Osteoblast (primary cell): ENCODE data around the gene TMEM129. TPM values are rescaled to one million over a fixed set of nuclear protein-coding genes. Genes with fewer than 3 reads are reported as not detected.

Source experiments
- DNase-seq: peaks from one replicate; pipeline ENCODE4 v3.0.0; 2011; ENCODE audit warnings: low spot score, mixed read lengths; ENCODE audit not compliant: insufficient read length; ENCODE audit errors: missing footprints
- H2AFZ ChIP-seq: 2 replicates; pipeline ENCODE4 v1.6.0; 2011; ENCODE audit warnings: mild to moderate bottlenecking, low read length
- H3K27ac ChIP-seq: 2 replicates; pipeline ENCODE4 v1.5.1; 2011; ENCODE audit warnings: mild to moderate bottlenecking, low read depth, low read length, moderate library complexity
- H3K27me3 ChIP-seq: 2 replicates; pipeline ENCODE4 v1.6.0; 2012; ENCODE audit warnings: mild to moderate bottlenecking, control low read depth, inconsistent platforms, low read length, moderate library complexity; ENCODE audit not compliant: insufficient read depth
- H3K36me3 ChIP-seq: 2 replicates; pipeline ENCODE4 v1.5.1; 2011; ENCODE audit warnings: mild to moderate bottlenecking, low read length, control low read depth, moderate library complexity; ENCODE audit not compliant: insufficient read depth
- H3K4me1 ChIP-seq: 2 replicates; pipeline ENCODE4 v1.5.1; 2011; ENCODE audit warnings: mild to moderate bottlenecking, low read length, control low read depth, moderate library complexity; ENCODE audit not compliant: insufficient read depth
- H3K4me2 ChIP-seq: 2 replicates; pipeline ENCODE4 v1.6.0; 2011; ENCODE audit warnings: mild to moderate bottlenecking, low read length; ENCODE audit not compliant: insufficient read depth
- H3K4me3 ChIP-seq: fragments of 200-600 bp; sonication (generic); 3 replicates; pipeline ENCODE4 v1.5.1; 2012; ENCODE audit warnings: mild to moderate bottlenecking, low read length, inconsistent platforms; ENCODE audit not compliant: insufficient read depth
- H3K79me2 ChIP-seq: 2 replicates; pipeline ENCODE4 v1.6.0; 2012; ENCODE audit warnings: mild to moderate bottlenecking, low read length, control low read depth, inconsistent platforms; ENCODE audit not compliant: insufficient read depth
- H3K9me3 ChIP-seq: 2 replicates; pipeline ENCODE4 v1.5.1; 2011; ENCODE audit warnings: low read depth, low read length, control low read depth
- H4K20me1 ChIP-seq: 2 replicates; pipeline ENCODE4 v1.6.0; 2012; ENCODE audit warnings: mild to moderate bottlenecking, low read length, control low read depth; ENCODE audit not compliant: insufficient read depth
- total RNA-seq: library from RNA; depleted of rRNA; stranded (reverse); fragments of >200 nt; gene quantifications from 2 replicates; pipeline ENCODE4 v1.2.3, GENCODE V29; 2012
- TF ChIP-seq, protein P1 (sequence below): IDR thresholded peaks from 2 replicates; pipeline ENCODE4 v1.5.1; 2011; ENCODE audit warnings: mild to moderate bottlenecking, low read depth, low read length, moderate library complexity; ENCODE audit errors: extremely low read depth

The TMEM129 gene
- total RNA-seq, 1 donor = 38.0 TPM

DNA sequence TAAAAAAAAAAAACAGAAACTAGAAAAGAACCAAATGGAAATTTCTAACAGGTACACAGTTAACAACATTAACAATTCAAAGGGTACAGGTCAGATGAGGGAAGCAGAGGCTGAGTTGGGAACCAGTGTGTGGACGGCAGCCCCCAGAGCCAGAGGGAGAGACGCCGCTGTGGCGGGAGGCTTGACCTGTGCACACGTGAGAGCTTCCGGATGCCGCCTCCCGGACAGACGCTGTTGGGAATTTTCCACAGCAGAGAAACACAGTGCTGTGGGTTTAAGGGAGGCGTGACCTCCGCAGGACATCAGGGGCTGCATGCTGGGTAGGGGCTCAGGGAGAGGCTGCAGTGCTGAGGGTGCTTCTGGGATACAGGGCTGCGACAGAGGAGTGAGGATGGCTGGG, 22.4 kb upstream of the TMEM129 start:
- Histone ChIP-seq H3K4me3 (no peak overlapping the region), H2AFZ (no peak overlapping the region), H3K27me3 (no peaks in the 10 kb centered on the region)

DNA sequence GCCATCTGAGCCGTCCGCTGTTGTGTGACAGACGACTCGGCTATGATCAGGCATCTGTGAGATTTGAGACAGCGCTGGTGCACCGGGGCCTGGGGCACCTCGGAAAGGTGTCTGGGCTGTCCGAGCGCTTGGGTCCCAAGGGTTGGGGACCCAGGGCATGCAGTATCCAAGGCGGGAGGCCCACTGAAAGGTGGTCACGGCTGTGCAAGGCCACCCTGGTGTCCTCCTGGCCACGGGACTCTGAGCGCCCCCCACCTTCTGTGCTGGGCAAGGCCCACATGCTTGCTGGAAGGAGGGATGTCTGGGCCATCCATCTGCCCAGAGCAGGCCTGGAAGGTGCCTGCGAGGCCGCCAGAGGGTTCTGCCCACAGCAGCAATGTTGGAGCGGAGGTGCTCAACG, 20.1 kb upstream of the TMEM129 start:
- Histone ChIP-seq H3K27ac (no peak overlapping the region), H3K4me2 (no peak overlapping the region), H3K9me3 (peaks cover 11% of the 10 kb centered on the region), H3K36me3 (peaks cover 50% of the 10 kb centered on the region), H3K27me3 (no peaks in the 10 kb centered on the region), H3K4me3 (no peak overlapping the region), H2AFZ (no peak overlapping the region), H4K20me1 (no peaks in the 10 kb centered on the region), H3K79me2 (no peaks in the 10 kb centered on the region), H3K4me1 (no peaks in the 10 kb centered on the region)
- TF ChIP-seq, protein P1, sequence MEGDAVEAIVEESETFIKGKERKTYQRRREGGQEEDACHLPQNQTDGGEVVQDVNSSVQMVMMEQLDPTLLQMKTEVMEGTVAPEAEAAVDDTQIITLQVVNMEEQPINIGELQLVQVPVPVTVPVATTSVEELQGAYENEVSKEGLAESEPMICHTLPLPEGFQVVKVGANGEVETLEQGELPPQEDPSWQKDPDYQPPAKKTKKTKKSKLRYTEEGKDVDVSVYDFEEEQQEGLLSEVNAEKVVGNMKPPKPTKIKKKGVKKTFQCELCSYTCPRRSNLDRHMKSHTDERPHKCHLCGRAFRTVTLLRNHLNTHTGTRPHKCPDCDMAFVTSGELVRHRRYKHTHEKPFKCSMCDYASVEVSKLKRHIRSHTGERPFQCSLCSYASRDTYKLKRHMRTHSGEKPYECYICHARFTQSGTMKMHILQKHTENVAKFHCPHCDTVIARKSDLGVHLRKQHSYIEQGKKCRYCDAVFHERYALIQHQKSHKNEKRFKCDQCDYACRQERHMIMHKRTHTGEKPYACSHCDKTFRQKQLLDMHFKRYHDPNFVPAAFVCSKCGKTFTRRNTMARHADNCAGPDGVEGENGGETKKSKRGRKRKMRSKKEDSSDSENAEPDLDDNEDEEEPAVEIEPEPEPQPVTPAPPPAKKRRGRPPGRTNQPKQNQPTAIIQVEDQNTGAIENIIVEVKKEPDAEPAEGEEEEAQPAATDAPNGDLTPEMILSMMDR = no peak
- DNase-seq = no peak

More for the DNA sequence above, 22.4 kb upstream of the TMEM129 start:
- Histone ChIP-seq H3K36me3 (peaks cover 32% of the 10 kb centered on the region), H3K4me2 (no peak overlapping the region), H3K27ac (no peak overlapping the region), H3K9me3 (peaks cover under 1% of the 10 kb centered on the region), H3K4me1 (no peaks in the 10 kb centered on the region), H3K79me2 (no peaks in the 10 kb centered on the region), H4K20me1 (no peaks in the 10 kb centered on the region)
- no peak for DNase-seq
- TF ChIP-seq, protein P1 = no peak

DNA sequence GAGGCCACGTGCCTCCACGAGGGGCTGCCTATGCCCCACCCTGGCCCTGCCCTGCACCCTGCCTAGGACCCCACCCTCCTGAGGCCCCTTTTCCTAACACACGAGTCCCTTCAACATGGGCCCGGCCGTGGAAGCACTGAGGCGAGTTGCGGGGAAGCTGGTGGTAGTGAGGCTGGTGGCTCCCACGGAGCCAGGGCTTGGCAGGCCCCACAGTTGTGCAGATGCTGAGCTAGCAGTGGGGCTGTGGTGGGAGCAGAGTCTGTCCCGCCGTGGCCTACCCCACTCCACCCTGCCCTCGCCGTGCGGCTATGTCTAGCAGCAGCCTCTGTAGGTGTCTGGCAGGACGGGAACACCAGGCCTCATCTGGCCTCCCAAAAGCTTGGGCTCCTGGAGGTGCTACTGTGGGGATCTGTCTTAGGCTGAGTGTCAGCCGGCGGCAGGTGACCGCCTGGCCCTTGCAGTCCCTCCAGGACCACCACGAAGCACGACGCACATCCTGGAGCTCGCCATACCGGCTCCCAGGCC, 19.0 kb upstream of the TMEM129 start:
- no peak for DNase-seq
- H3K79me2 ChIP-seq = no peaks in the 10 kb centered on the region
- H3K27me3 ChIP-seq = no peaks in the 10 kb centered on the region
- H3K36me3 ChIP-seq = peaks cover 51% of the 10 kb centered on the region
- no peaks in the 10 kb centered on the region for H4K20me1 ChIP-seq
- TF ChIP-seq, protein P1 = no peak
- H3K27ac ChIP-seq = no peak overlapping the region
- no peak overlapping the region for H3K4me2 ChIP-seq
- H3K9me3 ChIP-seq = peaks cover 11% of the 10 kb centered on the region
- H3K4me1 ChIP-seq = no peaks in the 10 kb centered on the region
- H2AFZ ChIP-seq = no peak overlapping the region
- H3K4me3 ChIP-seq = no peak overlapping the region

DNA sequence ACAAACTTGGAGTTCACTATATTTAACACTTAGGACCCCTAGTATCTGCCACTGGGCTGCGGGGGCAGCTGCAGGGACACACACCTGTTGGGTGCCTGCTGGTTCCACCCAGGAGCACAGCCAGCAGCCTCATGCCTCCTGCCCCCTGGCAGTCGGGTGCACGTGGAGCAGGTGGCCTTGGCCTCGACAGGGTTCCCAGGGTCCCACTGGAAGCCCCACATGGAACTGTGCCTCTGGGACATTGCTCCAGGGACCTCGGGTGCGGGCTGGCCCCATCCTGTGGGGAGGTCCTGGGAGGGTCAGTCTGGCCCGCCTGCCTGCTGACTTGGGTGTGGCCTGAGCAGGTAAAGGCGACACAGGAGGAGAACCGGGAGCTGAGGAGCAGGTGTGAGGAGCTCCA, 18.2 kb upstream of the TMEM129 start:
- Histone ChIP-seq H3K4me3 (no peak overlapping the region), H3K36me3 (peaks cover 53% of the 10 kb centered on the region), H2AFZ (no peak overlapping the region), H3K79me2 (no peaks in the 10 kb centered on the region), H3K27me3 (no peaks in the 10 kb centered on the region), H3K9me3 (peaks cover 11% of the 10 kb centered on the region), H3K4me1 (no peaks in the 10 kb centered on the region), H3K4me2 (no peak overlapping the region), H4K20me1 (no peaks in the 10 kb centered on the region), H3K27ac (no peak overlapping the region)
- no peak for DNase-seq
- TF ChIP-seq, protein P1 = no peak
